K562 treated with DMSO at 1 percent for 48 hours (cell line): Measurements from ENCODE around the gene OSGEPL1. TPM values are rescaled to one million over a fixed set of nuclear protein-coding genes. Genes with fewer than 3 reads are reported as not detected.

ENCODE experiments used
- total RNA-seq: library from RNA; unstranded; fragments of 300-600 nt; gene quantifications from 2 replicates; pipeline ENCODE4 v1.2.3, GENCODE V29; 2022; ENCODE audit warnings: low replicate concordance; ENCODE audit errors: extremely low read depth

The OSGEPL1 gene
- total RNA-seq: not detected in 2 replicates

GRCh38 chr2:189762551-189763298 lies at the start of gene OSGEPL1:
Gene OSGEPL1, minus strand, starts transcription at chr2:189762792. Its CDS starts 1,152 bp downstream, at chr2:189761640.

GRCh38 chr2:189783927-189784867 lies 21.6 kb upstream of the OSGEPL1 start, which contains the start of the genes ORMDL1 and PMS1:
Gene ORMDL1, minus strand, starts transcription at chr2:189784339. Its CDS starts 1,744 bp downstream, at chr2:189782595.
Gene PMS1, plus strand, starts transcription at chr2:189784450. Its CDS starts 7,360 bp downstream, at chr2:189791810.

Other genes with a start within 250 kb of the OSGEPL1 start
- not detected in 2 replicates for gene SLC40A1, start 182.0 kb downstream of the OSGEPL1 start, total RNA-seq
- gene ASNSD1, start 101.3 kb downstream of the OSGEPL1 start, total RNA-seq: not detected in 2 replicates
- gene ANKAR, start 88.1 kb downstream of the OSGEPL1 start, total RNA-seq: not detected in 2 replicates
- not detected in 2 replicates for gene ORMDL1, start 21.5 kb upstream of the OSGEPL1 start, total RNA-seq
- gene PMS1, start 21.7 kb upstream of the OSGEPL1 start, total RNA-seq: not detected in 2 replicates